ENCODE data around the gene C5orf63.

- TF ChIP-seq CTCF (conservative IDR thresholded peaks at IDR 0.05; ENCODE audit: low read length) = no peak
- no peak for TF ChIP-seq EZH2phosphoT487 (IDR thresholded peaks at IDR 0.05; ENCODE audit: borderline replicate concordance, low read depth, low read length)
These were observed 26.8 kb downstream of the C5orf63 start for GRCh38 chr5:127046343-127047072.
